ENCODE data around the gene LDLRAD4.

Gene LDLRAD4

DNA sequence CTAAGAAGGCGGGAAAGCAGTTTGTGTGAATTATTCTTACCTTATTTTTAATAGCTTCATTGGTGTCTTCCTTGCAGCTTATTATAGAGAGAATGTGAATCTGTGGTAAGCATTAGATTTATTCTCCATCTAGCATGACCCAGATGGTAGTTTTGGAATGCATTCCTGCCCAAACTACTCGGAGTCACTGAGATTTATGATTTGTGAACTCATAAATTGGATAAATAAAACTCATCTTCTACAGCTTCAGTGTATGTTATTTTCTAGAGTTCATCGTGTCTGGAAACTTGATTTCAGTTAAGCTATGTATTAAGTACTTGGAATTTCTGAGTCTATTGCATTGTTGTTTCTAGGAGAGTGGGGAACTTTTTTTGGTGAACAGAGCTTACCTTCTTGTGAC lies 337.3 kb downstream of the LDLRAD4 start:
- no peak for DNase-seq (ENCODE audit: low read depth in 4 of 4, low spot score in 1 of 4)

GRCh38 chr18:13556502-13556901 lies 337.9 kb downstream of the LDLRAD4 start:
- DNase-seq (ENCODE audit: low read depth in 4 of 4, low spot score in 1 of 4), result no peak

GRCh38 chr18:13558124-13558523 lies 339.6 kb downstream of the LDLRAD4 start:
- no peak for DNase-seq (ENCODE audit: low read depth in 4 of 4, low spot score in 1 of 4)

- DNase-seq (ENCODE audit: low read depth in 4 of 4, low spot score in 1 of 4), result no peak
These were observed 340.2 kb downstream of the LDLRAD4 start for GRCh38 chr18:13558790-13559189.

GRCh38 chr18:13559754-13560153 lies 341.2 kb downstream of the LDLRAD4 start:
- DNase-seq (ENCODE audit: low read depth in 4 of 4, low spot score in 1 of 4), result no peak

- DNase-seq (ENCODE audit: low read depth in 4 of 4, low spot score in 1 of 4), result no peak
These were observed 341.7 kb downstream of the LDLRAD4 start for GRCh38 chr18:13560306-13560705.

DNA sequence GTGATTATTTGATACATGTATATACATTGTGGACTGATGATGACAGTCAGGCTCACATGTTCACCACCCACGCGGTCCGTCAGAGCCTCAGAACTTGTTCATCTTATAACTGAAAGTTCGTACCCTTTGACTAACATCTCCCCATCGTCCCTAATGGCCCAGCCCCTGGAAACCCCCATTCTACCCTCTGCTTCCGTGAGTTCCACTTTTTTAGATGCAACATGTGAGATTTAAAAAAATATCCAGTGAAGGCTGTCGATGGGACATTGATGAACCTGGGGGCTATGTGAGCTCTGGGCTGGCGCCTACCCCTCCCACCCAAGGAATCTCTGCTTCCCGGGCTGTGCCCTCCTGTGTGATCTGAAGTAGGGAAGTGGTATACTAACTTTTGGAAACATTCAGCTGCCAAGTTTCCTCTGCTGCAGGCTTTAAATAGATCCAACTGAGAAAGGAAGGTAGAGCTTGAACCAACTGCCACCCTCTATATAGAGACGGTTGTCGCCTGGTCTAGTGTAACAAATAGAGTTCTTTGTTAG lies 344.0 kb downstream of the LDLRAD4 start:
- DNase-seq (ENCODE audit: low read depth in 4 of 4, low spot score in 1 of 4), result peak; percentile 65 to 87 (median 80)

- DNase-seq (ENCODE audit: low read depth in 4 of 4, low spot score in 1 of 4), result no peak
These were observed 344.8 kb downstream of the LDLRAD4 start for GRCh38 chr18:13563390-13563805.

- no peak for DNase-seq (ENCODE audit: low read depth in 4 of 4, low spot score in 1 of 4)
These were observed 346.0 kb downstream of the LDLRAD4 start for GRCh38 chr18:13564579-13564978.

- no peak for DNase-seq (ENCODE audit: low read depth in 4 of 4, low spot score in 1 of 4)
These were observed 346.7 kb downstream of the LDLRAD4 start for GRCh38 chr18:13565228-13565627.

DNA sequence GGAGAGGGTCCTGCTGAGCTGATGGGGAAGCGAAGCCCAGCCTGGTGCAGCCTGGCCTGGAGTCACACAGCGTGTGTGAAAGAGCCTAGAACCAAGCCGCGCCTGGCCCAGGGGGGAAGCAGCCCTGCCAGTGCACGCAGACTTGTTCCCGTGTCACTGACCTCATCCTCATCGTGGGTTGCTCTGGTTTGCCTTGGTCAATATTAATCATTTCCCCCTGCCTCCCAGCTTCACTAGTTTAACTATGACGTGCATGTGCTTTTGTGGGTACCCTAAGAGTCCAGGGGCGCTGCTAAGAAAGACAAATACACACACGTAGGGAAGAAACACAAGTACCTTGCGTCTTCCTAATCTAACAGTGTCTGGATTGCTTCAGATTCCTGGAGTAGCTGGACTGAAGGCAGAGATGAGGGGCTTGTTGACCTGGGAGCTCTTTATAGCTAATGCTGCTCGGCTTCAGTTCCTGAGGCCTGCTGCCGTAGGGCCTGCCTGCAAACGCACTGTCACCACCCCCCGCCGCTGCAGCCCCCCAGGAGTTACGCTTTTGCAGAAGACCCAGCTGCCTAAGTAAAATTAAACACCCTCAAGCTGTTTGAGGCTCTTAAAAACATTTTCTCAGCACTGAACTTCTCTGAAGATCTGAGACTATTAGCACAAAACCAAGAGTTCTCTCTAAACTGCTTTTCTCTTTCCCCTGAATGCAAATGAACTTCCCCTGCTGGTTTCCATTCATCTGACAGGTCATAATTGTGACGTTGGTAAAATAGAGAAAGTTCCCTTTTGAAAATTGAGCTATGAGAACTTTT lies 348.6 kb downstream of the LDLRAD4 start:
- no peak for DNase-seq (ENCODE audit: low read depth in 4 of 4, low spot score in 1 of 4)

DNA sequence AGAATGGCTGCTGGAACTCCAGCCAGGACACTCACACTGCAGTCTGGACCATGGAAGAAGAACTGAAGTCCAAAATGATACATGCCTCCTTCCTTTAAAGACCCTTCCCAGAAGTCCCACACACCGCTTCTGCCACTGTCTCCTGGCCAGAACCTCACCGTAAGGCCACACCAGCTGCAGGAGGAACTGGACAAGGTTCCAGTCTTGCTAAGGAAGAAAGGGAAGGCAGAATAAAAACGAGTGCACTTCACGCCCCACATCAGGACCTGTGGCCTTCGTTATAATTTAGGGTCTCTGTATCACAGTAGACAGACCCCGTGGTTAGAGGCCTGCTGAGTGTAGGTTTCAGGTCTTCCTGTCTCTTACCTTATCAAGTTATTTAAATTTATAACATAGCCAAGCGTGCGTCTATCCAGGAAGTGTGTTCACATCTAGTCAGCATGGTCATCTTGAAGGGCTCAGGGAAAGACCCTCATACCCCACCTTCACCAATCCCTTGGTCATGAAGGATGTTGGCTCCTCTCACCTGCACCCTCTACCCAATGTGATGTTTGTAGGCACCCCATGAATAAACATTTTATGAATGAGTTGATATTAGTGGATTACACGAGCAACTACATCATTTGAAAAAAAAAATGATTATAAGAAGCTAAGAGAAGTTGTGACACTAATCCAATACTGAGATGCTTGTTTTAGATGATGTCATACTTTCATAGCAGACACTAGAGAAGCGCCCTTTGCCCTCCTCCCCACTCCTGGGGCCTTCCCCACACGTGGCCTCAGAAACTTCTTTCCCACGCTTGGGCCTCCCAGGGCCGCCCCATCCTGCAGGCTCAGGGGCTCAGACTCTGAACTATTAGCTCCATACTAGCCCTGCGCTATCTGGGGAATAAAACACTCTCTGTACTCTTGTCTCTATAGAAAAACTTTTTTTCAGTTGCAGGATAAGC lies 350.2 kb downstream of the LDLRAD4 start:
- DNase-seq (ENCODE audit: low read depth in 4 of 4, low spot score in 1 of 4), result peak in 2 of 4 experiments; percentile 30 to 33

GRCh38 chr18:13570216-13570615 lies 351.7 kb downstream of the LDLRAD4 start:
- DNase-seq (ENCODE audit: low read depth in 4 of 4, low spot score in 1 of 4), result no peak

DNA sequence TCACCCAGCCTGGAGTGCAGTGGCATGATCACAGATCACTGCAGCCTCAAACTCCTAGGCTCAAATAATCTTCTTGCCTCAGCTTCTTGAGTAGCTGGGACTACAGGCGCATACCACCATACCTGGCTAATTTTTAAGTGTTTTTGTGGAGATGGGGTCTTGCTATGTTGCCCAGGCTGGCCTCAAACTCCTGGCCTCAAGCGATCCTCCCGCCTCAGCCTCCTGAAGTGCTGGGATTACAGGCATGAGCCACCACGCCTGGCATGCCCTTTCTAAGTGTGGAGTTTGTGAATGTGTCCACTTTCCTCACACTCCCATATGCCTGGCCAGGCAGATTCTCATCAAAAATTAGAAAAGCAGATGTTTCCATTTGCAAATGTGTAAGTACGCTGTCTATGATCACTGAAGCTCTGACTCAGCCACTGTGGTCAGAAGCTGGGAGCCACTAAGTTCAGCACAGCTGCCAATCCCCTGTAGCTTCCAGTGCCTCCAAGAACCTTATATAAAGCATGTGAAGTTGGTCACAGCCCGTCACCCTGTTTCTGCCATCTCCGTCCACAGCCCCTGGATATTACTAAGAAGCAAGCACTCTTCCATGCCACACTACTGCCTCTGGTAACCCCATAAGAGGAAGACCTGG lies 352.4 kb downstream of the LDLRAD4 start:
- DNase-seq (ENCODE audit: low read depth in 4 of 4, low spot score in 1 of 4), result no peak

DNA sequence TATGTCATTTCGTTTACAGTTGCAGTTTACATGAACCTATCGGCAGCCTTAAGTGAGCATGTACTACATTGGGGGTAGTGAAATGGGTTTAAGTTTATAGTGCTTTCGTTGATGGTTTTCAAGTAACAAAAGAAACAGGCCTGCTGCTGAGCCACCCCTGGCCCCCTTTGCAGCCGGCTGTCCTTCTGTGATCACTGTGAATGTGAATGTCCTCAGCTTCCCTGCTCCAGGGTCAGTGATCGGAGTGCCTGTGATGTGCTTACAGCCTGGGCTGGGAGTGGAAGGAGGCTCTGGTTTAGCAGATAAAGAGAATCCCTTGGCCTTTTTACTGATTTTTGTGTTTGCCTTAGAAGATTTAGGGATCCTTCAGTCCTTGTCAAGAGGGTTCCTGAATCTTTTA lies 353.6 kb downstream of the LDLRAD4 start:
- no peak for DNase-seq (ENCODE audit: low read depth in 4 of 4, low spot score in 1 of 4)

GRCh38 chr18:13572721-13573120 lies 354.2 kb downstream of the LDLRAD4 start:
- no peak for DNase-seq (ENCODE audit: low read depth in 4 of 4, low spot score in 1 of 4)

DNA sequence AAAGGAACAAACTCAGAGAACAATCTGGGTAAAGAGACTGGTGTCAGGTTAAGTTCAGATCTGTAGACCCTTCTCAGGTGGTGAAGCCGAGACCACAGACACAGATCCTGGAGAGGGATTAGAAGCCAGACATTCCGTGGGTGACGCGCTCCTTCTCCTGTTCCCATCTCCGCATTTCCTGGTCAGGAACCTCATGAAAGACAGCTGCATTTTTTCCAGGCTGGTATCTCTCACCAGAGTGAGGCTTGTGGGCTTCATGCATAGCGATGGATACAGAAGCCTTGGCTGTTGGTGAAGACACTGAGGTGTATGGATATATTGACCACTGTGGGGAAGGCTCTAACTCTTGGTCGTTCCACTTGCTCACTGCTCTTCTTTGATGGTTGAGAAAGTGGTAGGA lies 355.2 kb downstream of the LDLRAD4 start:
- DNase-seq (ENCODE audit: low read depth in 4 of 4, low spot score in 1 of 4), result no peak

DNA sequence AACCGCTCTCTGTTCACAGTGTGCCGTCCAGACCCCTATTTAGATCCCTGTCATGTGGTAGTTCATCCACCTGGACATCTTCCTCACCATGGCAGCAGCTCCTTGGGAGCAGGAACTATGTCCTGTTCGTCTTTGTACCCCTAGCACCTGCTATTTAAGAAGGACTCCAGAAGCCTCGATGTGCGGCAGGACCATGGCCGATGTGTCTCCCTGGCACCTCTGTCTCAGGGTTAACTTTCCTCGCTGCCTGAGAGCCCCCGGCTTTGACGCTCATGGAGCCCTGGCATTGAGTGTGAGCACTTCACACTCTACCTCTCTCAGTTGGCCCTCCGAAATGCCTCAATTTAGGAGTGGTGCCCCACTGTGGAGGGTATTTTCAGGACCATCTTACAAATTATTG lies 355.8 kb downstream of the LDLRAD4 start:
- no peak for DNase-seq (ENCODE audit: low read depth in 4 of 4, low spot score in 1 of 4)

DNA sequence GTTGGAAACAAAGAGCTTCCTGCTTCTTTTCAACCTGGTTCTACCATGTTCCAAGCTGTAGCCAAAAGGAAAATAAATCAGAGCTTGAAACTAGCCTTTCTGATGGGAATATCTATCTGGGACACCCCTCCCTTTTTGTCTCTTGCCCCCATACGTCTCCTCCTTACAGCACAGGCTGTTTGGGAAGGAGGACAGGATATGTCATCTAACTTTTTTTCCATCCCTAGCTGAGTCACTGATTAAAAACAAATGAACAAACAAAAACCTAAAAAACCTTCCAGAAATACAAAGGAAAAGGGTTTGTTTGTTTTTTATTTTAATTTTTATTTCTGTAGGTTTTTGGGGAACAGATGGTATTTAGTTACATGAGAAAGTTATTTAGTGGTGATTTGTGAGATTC lies 356.2 kb downstream of the LDLRAD4 start:
- no peak for DNase-seq (ENCODE audit: low read depth in 4 of 4, low spot score in 1 of 4)

DNA sequence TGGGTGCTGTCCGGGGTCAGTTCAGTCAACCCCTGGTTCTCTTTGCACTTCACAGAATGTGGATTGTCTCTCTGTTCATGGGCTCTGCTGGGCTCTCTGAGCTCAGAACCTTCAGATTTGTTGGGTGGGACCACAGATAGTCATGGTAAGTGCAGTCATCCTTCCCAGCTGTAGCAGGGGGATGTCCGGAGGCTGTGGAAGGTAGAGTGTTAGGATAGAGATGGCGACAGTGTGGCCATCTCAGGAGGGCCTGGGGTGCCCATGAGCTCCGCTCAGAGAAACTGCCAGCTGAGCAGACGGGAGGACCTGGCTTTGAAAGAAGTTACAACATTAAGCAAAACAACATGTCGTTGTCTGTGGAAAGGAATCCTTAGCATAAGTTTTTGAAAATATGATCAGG lies 358.0 kb downstream of the LDLRAD4 start:
- no peak for DNase-seq (ENCODE audit: low read depth in 4 of 4, low spot score in 1 of 4)

DNA sequence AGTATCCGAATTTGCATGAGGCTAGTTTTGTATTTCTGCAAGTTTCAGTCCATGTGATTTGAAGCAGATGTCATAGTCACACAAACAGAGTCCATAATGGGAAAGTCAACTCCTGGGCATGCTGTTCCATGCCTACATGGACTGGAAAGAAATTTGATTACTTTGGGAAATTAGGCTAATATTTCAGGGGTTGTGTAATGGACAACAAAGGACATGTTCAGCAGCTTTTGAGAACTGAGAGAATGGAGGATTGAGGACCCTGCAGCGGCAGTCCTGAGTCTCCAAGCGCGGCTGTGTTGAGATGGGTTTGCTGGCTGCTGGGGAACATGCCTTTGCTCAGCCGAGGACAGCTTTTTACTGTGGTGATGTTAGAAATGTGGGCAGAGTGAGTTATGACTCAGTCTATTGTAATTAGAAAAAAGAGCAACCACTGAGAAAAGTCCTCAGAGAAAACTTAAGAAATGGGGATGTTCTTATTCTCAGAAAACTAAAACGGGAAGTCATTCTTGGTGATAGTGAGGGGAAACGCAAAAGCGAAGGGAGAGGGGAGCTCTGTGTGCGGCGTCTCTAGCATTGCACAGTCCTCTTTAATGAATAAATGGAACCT lies 358.6 kb downstream of the LDLRAD4 start:
- DNase-seq (ENCODE audit: low read depth in 4 of 4, low spot score in 1 of 4), result peak in 1 of 4 experiments; percentile 30

All from stimulated activated CD4-positive, alpha-beta T cell treated with anti-CD3 and anti-CD28 coated beads, Interleukin-1b, Interleukin-23, amount 100 ng/mL, for 24 hours (primary cell).